Measurements from ENCODE around the gene DPP6. TPM values are rescaled to one million over a fixed set of nuclear protein-coding genes. Genes with fewer than 3 reads are reported as not detected.

The DPP6 gene
- total and polyA plus RNA-seq, 9 of the 15 experiments (the other 6 are each of a cell fraction or from before 2014, with no cell fraction given) = not detected

- Histone ChIP-seq H3K27ac (ENCODE audit: extremely low read depth, low read depth, low read length) (no peak overlapping the region), H3K79me2 (ENCODE audit: control insufficient read depth, insufficient read depth, low read length) (no peaks in the 10 kb centered on the region), H2AFZ (ENCODE audit: low read depth, low read length) (no peak overlapping the region), H3K9me3 (replicated peaks; ENCODE audit: control insufficient read depth, insufficient read depth, low read depth, low read length) (no peaks in the 10 kb centered on the region), H3K9ac (ENCODE audit: insufficient read depth in 1 of 2, low read depth in 2 of 2, low read length in 2 of 2) (no peak overlapping the region), H4K20me1 (replicated peaks; ENCODE audit: control insufficient read depth, insufficient read depth, low read length) (no peaks in the 10 kb centered on the region), H3K27me3 (ENCODE audit: control insufficient read depth in 2 of 2, insufficient read depth in 2 of 2, low read length in 2 of 2) (peaks cover 16 to 18% of the 10 kb centered on the region in 2 experiments), H3K4me1 (replicated peaks in 1 of 2; ENCODE audit: control insufficient read depth in 2 of 2, insufficient read depth in 2 of 2, low read length in 2 of 2) (no peaks in the 10 kb centered on the region), H3K36me3 (ENCODE audit: control insufficient read depth, insufficient read depth, low read length) (no peaks in the 10 kb centered on the region), H3K4me2 (ENCODE audit: insufficient read depth, low read length) (no peak overlapping the region), H3K4me3 (no peak overlapping the region), H3K9me1 (ENCODE audit: control insufficient read depth, insufficient read depth, low read length) (no peaks in the 10 kb centered on the region)
- TF ChIP-seq, protein P1, sequence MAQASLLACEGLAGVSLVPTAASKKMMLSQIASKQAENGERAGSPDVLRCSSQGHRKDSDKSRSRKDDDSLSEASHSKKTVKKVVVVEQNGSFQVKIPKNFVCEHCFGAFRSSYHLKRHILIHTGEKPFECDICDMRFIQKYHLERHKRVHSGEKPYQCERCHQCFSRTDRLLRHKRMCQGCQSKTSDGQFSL (CRISPR knock-in tag; IDR thresholded peaks at IDR 0.05) = no peak
- TF ChIP-seq, protein P1 (tag; IDR thresholded peaks at IDR 0.05) = no peak
- no peak for TF ChIP-seq POLR2AphosphoS5 (IDR thresholded peaks at IDR 0.05; ENCODE audit: control insufficient read depth, insufficient read depth, low read depth, low read length)
- TF ChIP-seq TEAD4 (IDR thresholded peaks at IDR 0.05; ENCODE audit: low read length) = no peak
- no peak for TF ChIP-seq TEAD4 (CRISPR knock-in tag; IDR thresholded peaks at IDR 0.05; ENCODE audit: borderline replicate concordance)
- no peak for TF ChIP-seq ZZZ3 (IDR thresholded peaks at IDR 0.05)
- TF ChIP-seq TAF15 (IDR thresholded peaks at IDR 0.05; ENCODE audit: low read depth, low read length) = no peak
- TF ChIP-seq CSDE1 (IDR thresholded peaks at IDR 0.05) = no peak
- no peak for TF ChIP-seq BMI1 (IDR thresholded peaks at IDR 0.05; ENCODE audit: low read length)
- ATAC-seq (no peak), FAIRE-seq (no peak), DNase-seq (ENCODE audit: extremely low read depth in 1 of 4, low spot score in 3 of 4) (no peak)
- CTCF ChIA-PET (ENCODE audit: low intra/inter-chr PET ratio) = no interaction called here
- POLR2A ChIA-PET = interaction anchor here (0.7 kb wide), 1 partner anchor 18 kb away, joined by 3 read pairs; no protein-coding TSS in a partner anchor
- intact Hi-C loops (cut with micrococcal nuclease) = loop anchor here (10.0 kb wide), 2 partner anchors 57 to 267 kb away; no protein-coding TSS in a partner anchor
- BruUV-seq (replicated peaks) = no TSS peak
- in situ Hi-C loops (cut with MboI) = loop anchor here (5.0 kb wide), 1 partner anchor 100 kb away; no protein-coding TSS in a partner anchor
- WGBS (ENCODE audit: insufficient coverage, low coverage, missing lambda C conversion rate) = under 1% methylated on average over 10 of the region's 10 CpGs
Measured at GRCh38 chr7:154517768-154518167, 465.6 kb downstream of the DPP6 start.
